GM19372 (cell line): ENCODE measurements around the gene SNRPF.
A peak's percentile ranks its signal among the peaks of the same experiment; 100 is the strongest.
"Not testable (repeated sequence)": the region's sequence is repeated elsewhere in the genome, so short reads cannot be mapped to it uniquely, and the experiment has no call there.

Source experiments
- ATAC-seq: cut with Tn5 transposase; IDR thresholded peaks from one replicate; pipeline ENCODE4 v1.9.1; 2021; ENCODE audit warnings: mild to moderate bottlenecking, low read depth, moderate library complexity; ENCODE audit not compliant: unreplicated experiment

The SNRPF gene

GRCh38 chr12:95858451-95859343, at the start of gene SNRPF:
Gene SNRPF, plus strand, starts transcription at chr12:95858952. Its CDS starts 122 bp downstream, at chr12:95859074.
- ATAC-seq, result peak; percentile 99

DNA sequence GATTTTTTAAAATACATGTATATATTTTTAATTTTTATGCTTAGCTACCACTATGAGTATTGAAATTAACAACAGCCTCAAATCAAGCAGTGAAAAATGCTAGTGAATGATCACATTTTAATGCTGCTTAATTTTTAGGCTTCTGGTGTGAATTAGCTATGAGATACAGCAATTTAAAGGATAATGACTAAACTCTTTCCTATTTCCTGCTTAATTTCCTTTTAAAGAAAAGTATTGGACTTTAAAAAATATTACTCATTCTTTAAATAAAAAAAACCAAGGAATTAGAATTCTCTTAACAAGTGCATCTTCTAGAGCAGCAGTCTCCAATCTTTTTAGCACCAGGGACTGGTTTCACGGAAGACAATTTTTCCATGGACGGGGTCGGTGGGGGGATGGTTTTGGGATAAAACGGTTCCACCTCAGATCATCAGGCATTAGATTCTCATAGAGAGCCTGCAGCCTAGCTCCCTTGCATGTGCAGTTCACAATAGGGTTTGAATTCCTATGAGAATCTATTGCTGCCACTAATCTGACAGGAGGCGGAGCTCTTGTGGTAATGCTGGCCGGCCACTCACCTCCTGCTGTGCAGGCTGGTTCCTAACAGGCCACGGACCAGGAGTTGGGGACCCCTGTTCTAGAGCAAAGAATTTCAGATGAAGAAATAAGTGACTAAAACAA, 49.6 kb upstream of the SNRPF start:
- no peak for ATAC-seq

DNA sequence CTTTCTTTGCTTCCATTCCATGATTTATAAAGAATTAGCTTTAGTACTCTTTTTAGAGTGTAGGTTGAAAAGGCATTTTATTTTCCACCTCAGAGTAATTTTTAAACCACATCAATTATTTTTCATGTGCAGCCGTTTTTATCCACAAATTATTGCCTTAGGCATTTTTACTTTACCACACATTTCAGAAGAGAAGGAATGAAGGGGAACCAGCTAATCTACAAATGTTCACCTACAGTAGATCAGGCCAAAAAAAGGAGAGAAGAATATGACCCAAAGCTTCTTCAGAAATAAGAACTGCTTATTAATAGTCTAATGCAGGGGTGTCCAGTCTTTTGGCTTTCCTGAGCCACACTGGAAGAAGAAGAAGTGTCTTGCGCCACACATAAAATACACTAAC, 48.3 kb upstream of the SNRPF start:
- no peak for ATAC-seq

- ATAC-seq, result not testable (repeated sequence)
Measured at GRCh38 chr12:95812155-95812554, 46.6 kb upstream of the SNRPF start.

DNA sequence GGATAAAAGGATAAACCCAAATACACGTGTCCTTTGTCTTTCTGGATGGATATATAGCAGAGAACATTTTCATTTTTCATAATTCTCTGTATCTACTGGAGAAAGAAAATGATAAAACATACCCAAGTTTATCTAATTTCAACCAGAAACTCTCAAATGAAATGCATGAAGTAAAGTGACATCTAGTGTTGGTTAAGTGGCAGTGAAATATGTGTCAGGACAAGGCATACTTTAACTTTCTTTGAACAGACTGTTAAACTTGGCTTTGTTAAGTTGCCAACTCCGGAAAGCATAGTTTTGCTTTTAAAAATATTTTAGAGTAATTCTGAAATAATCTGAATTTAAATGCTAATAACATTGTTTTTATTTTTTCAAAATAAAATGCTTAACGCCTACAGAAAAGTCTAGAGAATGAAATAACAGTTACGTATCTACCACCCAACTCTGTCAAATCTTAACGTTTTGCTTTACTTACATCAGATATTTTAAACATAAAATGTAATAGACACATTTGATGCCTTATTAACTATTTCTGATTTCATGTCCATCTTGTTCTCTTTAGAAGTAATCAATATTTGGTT, 43.0 kb upstream of the SNRPF start:
- no peak for ATAC-seq

DNA sequence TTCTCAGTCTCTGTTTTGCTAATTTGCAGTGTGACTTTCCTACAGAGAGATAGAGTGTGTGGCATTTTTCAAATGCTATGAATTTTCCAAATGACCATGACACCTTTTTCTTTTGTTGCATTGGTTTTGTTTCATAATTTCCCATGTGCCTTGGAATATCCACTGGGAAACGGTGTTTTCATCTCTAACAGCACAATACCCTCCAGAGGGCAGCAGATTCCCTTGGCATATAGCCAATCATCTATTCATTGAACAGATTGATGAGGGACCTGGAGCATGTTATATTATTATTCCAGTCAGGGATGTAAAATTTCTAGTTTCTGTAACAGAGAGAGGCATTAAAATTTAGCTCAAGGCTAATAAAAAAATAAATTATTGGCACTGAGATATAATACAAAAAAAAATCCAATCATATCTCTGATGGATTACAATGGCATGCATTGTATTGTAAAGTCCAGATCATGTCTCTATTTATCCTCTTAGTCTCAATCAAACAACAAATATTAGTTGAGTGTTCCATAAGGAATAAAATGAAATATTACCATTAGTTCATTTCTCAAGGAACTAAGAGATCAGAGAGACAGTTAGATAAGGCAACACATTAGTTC, 38.6 kb upstream of the SNRPF start:
- ATAC-seq, result no peak

- no peak for ATAC-seq
Measured at GRCh38 chr12:95829395-95829794, 29.4 kb upstream of the SNRPF start.

DNA sequence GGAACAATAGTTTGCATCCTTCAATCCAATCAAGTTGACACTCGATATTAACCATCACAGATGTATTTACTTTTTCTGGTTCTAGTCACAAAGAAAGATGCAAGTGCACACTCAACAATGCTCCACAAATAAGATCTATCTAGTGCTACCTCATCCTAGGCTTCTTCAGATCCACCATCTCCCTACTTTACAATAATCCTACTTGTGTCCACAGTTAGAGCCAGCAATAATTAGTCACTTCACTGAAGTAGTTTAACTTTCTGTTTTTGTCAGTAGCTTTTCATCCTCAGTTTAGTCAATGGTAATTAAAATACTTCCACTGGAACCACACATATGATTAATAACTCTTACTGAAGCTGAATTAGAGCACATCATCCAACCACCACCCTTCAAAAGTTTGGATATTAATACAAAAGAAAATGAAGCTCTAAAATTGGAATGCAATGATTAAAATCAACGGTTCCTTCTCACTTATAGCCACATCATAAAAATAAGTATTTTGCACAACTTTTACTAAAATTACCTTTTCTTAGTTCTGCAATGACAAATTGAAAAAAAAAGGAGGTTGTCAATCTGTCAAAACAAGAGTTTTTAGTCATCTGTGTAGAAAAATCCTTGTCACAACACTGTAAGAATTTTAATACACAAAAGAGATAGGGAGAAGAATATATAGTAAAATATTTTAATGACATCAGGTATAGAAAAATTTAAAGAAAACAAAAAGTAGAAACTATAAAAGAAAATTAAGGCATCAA, 28.2 kb upstream of the SNRPF start:
- no peak for ATAC-seq

DNA sequence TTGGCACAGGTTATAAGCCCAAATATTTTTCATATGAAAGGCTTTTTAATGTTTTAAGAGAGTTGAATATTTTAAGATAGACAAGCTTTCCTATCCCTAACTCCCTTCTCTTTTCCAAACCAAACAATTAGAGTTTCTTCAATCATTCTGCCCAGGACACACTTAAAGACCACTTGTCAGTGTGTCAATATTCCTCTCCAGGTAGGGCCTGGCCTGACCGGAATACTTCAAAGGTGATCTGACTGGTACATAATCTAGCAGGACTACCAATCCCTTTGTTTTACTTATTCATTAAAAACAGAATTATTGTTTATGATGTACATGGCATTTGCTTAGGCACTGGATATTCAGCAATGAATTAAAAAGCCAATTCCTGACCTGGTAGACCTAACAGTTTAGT, 24.2 kb upstream of the SNRPF start:
- no peak for ATAC-seq

- no peak for ATAC-seq
Measured at GRCh38 chr12:95836185-95836609, 22.6 kb upstream of the SNRPF start.

- ATAC-seq, result no peak
Measured at GRCh38 chr12:95836630-95837239, 22.0 kb upstream of the SNRPF start.

- ATAC-seq, result no peak
Measured at GRCh38 chr12:95837240-95838038, 21.3 kb upstream of the SNRPF start.

DNA sequence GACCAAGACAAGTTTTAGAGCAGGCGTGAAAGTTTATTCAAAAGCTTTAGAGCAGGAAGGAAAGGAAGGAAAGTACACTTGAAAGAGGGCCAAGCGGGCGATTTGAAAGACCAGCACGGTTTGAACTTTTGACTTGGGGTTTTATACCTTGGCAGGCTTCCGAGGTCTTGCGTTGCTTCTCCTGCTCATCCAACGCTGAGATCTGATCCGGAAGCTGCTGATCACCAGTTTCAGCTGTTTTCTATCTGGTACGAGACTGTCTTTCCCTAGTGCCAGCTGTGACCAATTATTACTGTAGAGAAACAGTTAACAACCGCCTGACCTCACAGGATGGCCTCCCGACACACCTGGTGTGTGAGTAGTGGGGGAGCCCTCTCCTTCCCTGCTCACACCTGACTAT, 20.6 kb upstream of the SNRPF start:
- ATAC-seq, result no peak

GRCh38 chr12:95842426-95842825, 16.3 kb upstream of the SNRPF start:
- not testable (repeated sequence) for ATAC-seq

- no peak for ATAC-seq
Measured at GRCh38 chr12:95848575-95849388, 10.0 kb upstream of the SNRPF start.

GRCh38 chr12:95851606-95852005, 7.1 kb upstream of the SNRPF start:
- ATAC-seq, result no peak

GRCh38 chr12:95852133-95852532, 6.6 kb upstream of the SNRPF start:
- no peak for ATAC-seq

- ATAC-seq, result no peak
Measured at GRCh38 chr12:95857156-95857555, 1.6 kb upstream of the SNRPF start.
